HG03064 (cell line): ENCODE measurements around the gene EIF5A2.
"Not testable (repeated sequence)": the region's sequence is repeated elsewhere in the genome, so short reads cannot be mapped to it uniquely, and the experiment has no call there.

Source experiments
- ATAC-seq: cut with Tn5 transposase; IDR thresholded peaks from one replicate; pipeline ENCODE4 v1.9.1; 2021; ENCODE audit warnings: low read depth; ENCODE audit not compliant: unreplicated experiment

The EIF5A2 gene

GRCh38 chr3:170908235-170909116 lies at the start of gene EIF5A2:
EIF5A2 (minus strand) TSS chr3:170908637; CDS start chr3:170907806, 831 bp downstream.
- ATAC-seq, result peak; percentile 95

GRCh38 chr3:170956647-170957046 lies 48.2 kb upstream of the EIF5A2 start:
- ATAC-seq, result no peak

GRCh38 chr3:170953736-170954135 lies 45.3 kb upstream of the EIF5A2 start:
- ATAC-seq, result no peak

GRCh38 chr3:170953229-170953628 lies 44.8 kb upstream of the EIF5A2 start:
- no peak for ATAC-seq

- ATAC-seq, result no peak
Observed at GRCh38 chr3:170949211-170949610, 40.8 kb upstream of the EIF5A2 start.

GRCh38 chr3:170947018-170947769 lies 38.8 kb upstream of the EIF5A2 start:
- ATAC-seq, result no peak

- ATAC-seq, result no peak
Observed at GRCh38 chr3:170942011-170942410, 33.6 kb upstream of the EIF5A2 start.

- ATAC-seq, result no peak
Observed at GRCh38 chr3:170941551-170941950, 33.1 kb upstream of the EIF5A2 start.

GRCh38 chr3:170933039-170933438 lies 24.6 kb upstream of the EIF5A2 start:
- not testable (repeated sequence) for ATAC-seq

GRCh38 chr3:170923553-170923952 lies 15.1 kb upstream of the EIF5A2 start:
- not testable (repeated sequence) for ATAC-seq

- ATAC-seq, result no peak
Observed at GRCh38 chr3:170918715-170919114, 10.3 kb upstream of the EIF5A2 start.

- ATAC-seq, result no peak
Observed at GRCh38 chr3:170914690-170915089, 6.3 kb upstream of the EIF5A2 start.

- no peak for ATAC-seq
Observed at GRCh38 chr3:170914212-170914611, 5.8 kb upstream of the EIF5A2 start.

GRCh38 chr3:170911051-170911450 lies 2.6 kb upstream of the EIF5A2 start:
- ATAC-seq, result no peak

GRCh38 chr3:170910542-170910941 lies 2.1 kb upstream of the EIF5A2 start:
- no peak for ATAC-seq

GRCh38 chr3:170909129-170909903 lies 879 bp upstream of the EIF5A2 start:
- no peak for ATAC-seq

GRCh38 chr3:170907637-170908234 lies 701 bp downstream of the EIF5A2 start:
- ATAC-seq, result no peak

GRCh38 chr3:170905862-170906261 lies 2.6 kb downstream of the EIF5A2 start:
- no peak for ATAC-seq

GRCh38 chr3:170903123-170903522 lies 5.3 kb downstream of the EIF5A2 start:
- no peak for ATAC-seq

- no peak for ATAC-seq
Observed at GRCh38 chr3:170899455-170899854, 9.0 kb downstream of the EIF5A2 start.
